Aorta (tissue), 5 donors: ENCODE data around the gene SLC12A4. TPM values are rescaled to one million over a fixed set of nuclear protein-coding genes. Genes with fewer than 3 reads are reported as not detected.
"Not testable (repeated sequence)": the region's sequence is repeated elsewhere in the genome, so short reads cannot be mapped to it uniquely, and the experiment has no call there.

ENCODE experiments used
- ATAC-seq: fragments of 200-7000 bp; cut with Tn5 transposase; one replicate; pipeline ENCODE4 v1.9.1; 2022; ENCODE audit warnings: moderate library complexity; ENCODE audit not compliant: low FRiP score
- DNase-seq, 2 donors: peaks; one replicate each; pipeline ENCODE4 v3.0.0-alpha.2; 2020
- H3K27ac ChIP-seq, 2 donors: one replicate each; pipeline ENCODE4 v1.5.1; 2013; ENCODE audit warnings: low read length in 2 of 2, mild to moderate bottlenecking in 2 of 2, moderate library complexity in 2 of 2, control low read depth in 1 of 2, inconsistent platforms in 1 of 2, low read depth in 1 of 2
- H3K27me3 ChIP-seq, 2 donors: one replicate each; pipeline ENCODE4 v1.6.1; 2013; ENCODE audit warnings: control low read depth in 1 of 2, low read length in 1 of 2, mild to moderate bottlenecking in 1 of 2, moderate library complexity in 1 of 2; ENCODE audit not compliant: insufficient read depth in 2 of 2, control insufficient read depth in 1 of 2
- H3K36me3 ChIP-seq, 2 donors: one replicate each; pipeline ENCODE4 v1.6.1; 2013; ENCODE audit warnings: control low read depth in 1 of 2, low read length in 1 of 2, mild to moderate bottlenecking in 1 of 2; ENCODE audit not compliant: insufficient read depth in 2 of 2, control insufficient read depth in 1 of 2
- H3K4me1 ChIP-seq, 2 donors: one replicate each; pipeline ENCODE4 v1.6.1; 2013; ENCODE audit warnings: low read length in 2 of 2, control low read depth in 1 of 2, mild to moderate bottlenecking in 1 of 2, moderate library complexity in 1 of 2; ENCODE audit not compliant: insufficient read depth in 2 of 2, control insufficient read depth in 1 of 2
- H3K4me3 ChIP-seq, 2 donors: one replicate each; pipeline ENCODE4 v1.5.1; 2013; ENCODE audit warnings: low read length in 2 of 2, control low read depth in 1 of 2, mild to moderate bottlenecking in 1 of 2
- H3K9me3 ChIP-seq: one replicate; pipeline ENCODE4 v1.6.1; 2013; ENCODE audit warnings: mild to moderate bottlenecking, low read length; ENCODE audit not compliant: control insufficient read depth
- WGBS, 2 donors: extraction: QIAGEN DNeasy Blood & Tissue Kit; methylation state at CpG; one replicate each; pipeline ENCODE4 v1.1.7; 2013; 5-methylcytosine and 5-hydroxymethylcytosine counted together
- intact Hi-C, 2 donors: fragments of 100-400 bp; cut with DNase I; formaldehyde crosslinking; loops; one replicate each; pipeline versions ENCODE4 v1.14.2 to v1.15.0; 2022
- polyA plus RNA-seq, 2 donors: library from polyadenylated mRNA; stranded (reverse); fragments of 200-250 nt; gene quantifications; one replicate each; pipeline ENCODE4 v1.2.3, GENCODE V29; 2013
- total RNA-seq, 2 donors: library from RNA; stranded (reverse); fragmentation: NEBNext Ultra II Directional; extraction: Animal tissue kit (Norgen Biotek cat#: 25700); gene quantifications; one replicate each; pipeline ENCODE4 v1.2.1, GENCODE V29; 2021
- donor health status: healthy with polysubstance abuse.
- donor health status: Bipolar disorder and iron deficiency.
- donor health status: DM: no; HTN: no; CAD: no.
- donor health status: DM: no; HTN: no; CAD: no.
- donor health status: DM: yes; HTN: yes; CAD: no.

The SLC12A4 gene
- total and polyA plus RNA-seq, 4 donors, result 15.8 to 139 (median 106) TPM

GRCh38 chr16:67977469-67978227 lies 9.2 kb upstream of the SLC12A4 start:
- Histone ChIP-seq H3K4me3 (no peak overlapping the region), H3K27ac (no peak overlapping the region), H3K27me3 (no peaks in the 10 kb centered on the region), H3K4me1 (no peaks in the 10 kb centered on the region), H3K36me3 (no peaks in the 10 kb centered on the region), H3K9me3 (no peaks in the 10 kb centered on the region)
- no peak for ATAC-seq
- intact Hi-C loops, result no loop called here
- no peak for DNase-seq
- WGBS, 2 donors, result 86% methylated on average over 9 of the region's 9 CpGs

- WGBS, 2 donors, result 70 to 73% methylated on average over 5 of the region's 5 CpGs
- H3K4me3 ChIP-seq, result no peak overlapping the region
- DNase-seq (no peak), ATAC-seq (no peak)
- no peaks in the 10 kb centered on the region for H3K9me3 ChIP-seq
- intact Hi-C loops, result no loop called here
- no peaks in the 10 kb centered on the region for H3K4me1 ChIP-seq
- no peaks in the 10 kb centered on the region for H3K27me3 ChIP-seq
- H3K36me3 ChIP-seq, result no peaks in the 10 kb centered on the region
- H3K27ac ChIP-seq, result no peak overlapping the region
Measured at GRCh38 chr16:67977005-67977404, 8.6 kb upstream of the SLC12A4 start.

GRCh38 chr16:67976205-67976604 lies 7.8 kb upstream of the SLC12A4 start:
- no peaks in the 10 kb centered on the region for H3K27me3 ChIP-seq
- ATAC-seq (no peak), DNase-seq (no peak)
- H3K36me3 ChIP-seq, result no peaks in the 10 kb centered on the region
- H3K4me1 ChIP-seq, result no peaks in the 10 kb centered on the region
- H3K27ac ChIP-seq, result no peak overlapping the region
- intact Hi-C loops, result no loop called here
- H3K9me3 ChIP-seq, result no peaks in the 10 kb centered on the region
- no peak overlapping the region for H3K4me3 ChIP-seq
- WGBS, 2 donors, result 92 to 96% methylated on average over 2 of the region's 2 CpGs

GRCh38 chr16:67975321-67976105 lies 7.1 kb upstream of the SLC12A4 start:
- no peaks in the 10 kb centered on the region for H3K4me1 ChIP-seq
- H3K27ac ChIP-seq, result no peak overlapping the region
- intact Hi-C loops, result no loop called here
- no peaks in the 10 kb centered on the region for H3K27me3 ChIP-seq
- H3K36me3 ChIP-seq, result no peaks in the 10 kb centered on the region
- no peak overlapping the region for H3K4me3 ChIP-seq
- DNase-seq (no peak), ATAC-seq (no peak)
- WGBS, 2 donors, result 76 to 82% methylated on average over 14 of the region's 14 CpGs
- no peaks in the 10 kb centered on the region for H3K9me3 ChIP-seq

GRCh38 chr16:67972285-67972684 lies 3.8 kb upstream of the SLC12A4 start:
- ATAC-seq, intact Hi-C loops, H3K4me1 ChIP-seq, H3K27me3 ChIP-seq, H3K4me3 ChIP-seq, H3K36me3 ChIP-seq, DNase-seq, H3K9me3 ChIP-seq, H3K27ac ChIP-seq: not testable (repeated sequence)
- 89 to 91% methylated on average over 7 of the region's 7 CpGs for WGBS, 2 donors

- Histone ChIP-seq H3K27me3 (no peaks in the 10 kb centered on the region), H3K4me3 (no peak overlapping the region), H3K27ac (no peak overlapping the region), H3K9me3 (no peaks in the 10 kb centered on the region), H3K36me3 (no peaks in the 10 kb centered on the region), H3K4me1 (no peaks in the 10 kb centered on the region)
- 92 to 93% methylated on average over 9 of the region's 9 CpGs for WGBS, 2 donors
- DNase-seq (no peak), ATAC-seq (no peak)
- intact Hi-C loops, result no loop called here
Measured at GRCh38 chr16:67971111-67971510, 2.7 kb upstream of the SLC12A4 start.

- DNase-seq (no peak), ATAC-seq (peak; percentile 2)
- Histone ChIP-seq H3K27me3 (no peaks in the 10 kb centered on the region), H3K27ac (peak overlapping the region; percentile 22 to 41), H3K4me1 (no peaks in the 10 kb centered on the region), H3K36me3 (no peaks in the 10 kb centered on the region), H3K4me3 (peak overlapping the region; percentile 20 to 85), H3K9me3 (no peaks in the 10 kb centered on the region)
- WGBS, 2 donors, result 40 to 43% methylated on average over 40 of the region's 40 CpGs
- intact Hi-C loops, result no loop called here
Measured at GRCh38 chr16:67969254-67970039, 1.0 kb upstream of the SLC12A4 start.

- 0 to 1% methylated on average over 29 to 45 of the region's 45 CpGs for WGBS, 2 donors
- ATAC-seq (peak; percentile 39), DNase-seq (peak in 1 of 2 donors; percentile 89)
- Histone ChIP-seq H3K4me3 (peak overlapping the region; percentile 85 to 86), H3K4me1 (no peaks in the 10 kb centered on the region), H3K36me3 (no peaks in the 10 kb centered on the region), H3K9me3 (no peaks in the 10 kb centered on the region), H3K27me3 (no peaks in the 10 kb centered on the region), H3K27ac (peak overlapping the region; percentile 88 to 99)
- intact Hi-C loops, result no loop called here
Measured at GRCh38 chr16:67967958-67968399, 458 bp downstream of the SLC12A4 start.
